ENCODE measurements around the gene RPS19BP1.

The RPS19BP1 gene, protein sequence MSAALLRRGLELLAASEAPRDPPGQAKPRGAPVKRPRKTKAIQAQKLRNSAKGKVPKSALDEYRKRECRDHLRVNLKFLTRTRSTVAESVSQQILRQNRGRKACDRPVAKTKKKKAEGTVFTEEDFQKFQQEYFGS

DNA sequence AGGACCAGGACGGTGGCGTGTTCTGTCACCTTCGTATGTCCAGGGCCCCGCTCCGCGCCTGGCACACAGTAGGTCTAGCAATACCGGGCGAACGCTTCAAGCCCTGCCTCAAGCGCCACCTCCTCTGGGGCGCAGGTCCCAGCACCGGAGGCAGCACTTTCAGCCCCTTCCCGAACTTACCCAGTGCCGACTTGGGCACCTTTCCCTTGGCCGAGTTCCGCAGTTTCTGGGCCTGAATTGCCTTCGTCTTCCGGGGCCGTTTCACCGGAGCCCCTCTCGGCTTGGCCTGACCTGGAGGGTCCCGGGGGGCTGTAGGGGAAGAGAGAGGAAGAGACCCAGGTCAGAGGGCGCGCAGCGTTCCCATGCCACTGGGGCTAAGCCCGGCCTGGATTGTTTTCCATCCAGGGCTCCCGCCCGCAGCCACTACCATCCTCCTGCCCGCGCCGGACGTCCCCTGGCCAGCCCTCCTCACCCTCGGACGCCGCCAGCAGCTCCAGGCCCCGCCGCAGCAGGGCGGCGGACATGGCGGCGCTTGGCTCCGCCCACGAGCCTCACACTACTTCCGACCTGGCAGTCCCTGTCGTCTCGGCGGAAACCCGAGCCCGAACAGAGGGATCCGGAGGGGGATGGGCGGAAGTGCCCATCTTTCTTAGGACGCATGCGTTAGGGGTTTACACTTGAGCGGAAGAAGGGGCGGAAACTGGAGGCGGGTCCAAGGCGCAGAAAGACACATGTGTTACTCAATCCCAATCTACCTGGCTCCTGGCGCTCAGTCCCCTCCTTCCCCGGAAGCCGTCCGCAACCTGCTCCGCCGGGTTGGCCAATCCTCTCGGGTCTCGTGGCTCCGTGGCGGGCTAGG is at the start of gene RPS19BP1:
RPS19BP1 (minus strand) TSS at position 534 of the 859 bp plus-strand sequence; CDS start at position 524, 10 bp downstream.
- DNase-seq (ENCODE audit: extremely low read depth, low read depth), result peak; percentile 98

DNA sequence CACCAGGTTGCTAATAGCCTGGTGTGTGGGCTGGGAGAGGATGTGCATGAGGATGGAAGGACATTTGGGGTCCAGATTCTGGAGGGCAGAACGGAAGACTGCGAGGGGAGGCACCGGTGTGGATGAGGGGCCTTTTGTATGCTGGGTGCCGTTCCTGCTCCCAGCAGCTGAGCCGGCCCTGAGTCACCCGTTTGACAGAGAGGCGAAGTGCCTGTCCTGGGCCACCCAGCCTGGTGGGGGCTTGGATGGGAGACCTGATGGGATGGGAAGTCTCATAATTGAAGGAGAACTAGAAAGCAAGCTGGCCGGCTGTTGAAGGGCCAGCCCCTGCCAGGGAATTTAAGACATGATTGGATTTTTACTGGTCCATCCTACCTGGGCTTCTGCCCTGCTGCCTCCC is 48.8 kb upstream of the RPS19BP1 start:
- no peak for DNase-seq (ENCODE audit: extremely low read depth, low read depth)
- TF ChIP-seq, protein P1, sequence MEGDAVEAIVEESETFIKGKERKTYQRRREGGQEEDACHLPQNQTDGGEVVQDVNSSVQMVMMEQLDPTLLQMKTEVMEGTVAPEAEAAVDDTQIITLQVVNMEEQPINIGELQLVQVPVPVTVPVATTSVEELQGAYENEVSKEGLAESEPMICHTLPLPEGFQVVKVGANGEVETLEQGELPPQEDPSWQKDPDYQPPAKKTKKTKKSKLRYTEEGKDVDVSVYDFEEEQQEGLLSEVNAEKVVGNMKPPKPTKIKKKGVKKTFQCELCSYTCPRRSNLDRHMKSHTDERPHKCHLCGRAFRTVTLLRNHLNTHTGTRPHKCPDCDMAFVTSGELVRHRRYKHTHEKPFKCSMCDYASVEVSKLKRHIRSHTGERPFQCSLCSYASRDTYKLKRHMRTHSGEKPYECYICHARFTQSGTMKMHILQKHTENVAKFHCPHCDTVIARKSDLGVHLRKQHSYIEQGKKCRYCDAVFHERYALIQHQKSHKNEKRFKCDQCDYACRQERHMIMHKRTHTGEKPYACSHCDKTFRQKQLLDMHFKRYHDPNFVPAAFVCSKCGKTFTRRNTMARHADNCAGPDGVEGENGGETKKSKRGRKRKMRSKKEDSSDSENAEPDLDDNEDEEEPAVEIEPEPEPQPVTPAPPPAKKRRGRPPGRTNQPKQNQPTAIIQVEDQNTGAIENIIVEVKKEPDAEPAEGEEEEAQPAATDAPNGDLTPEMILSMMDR (IDR thresholded peaks at IDR 0.05; ENCODE audit: low read depth, low read length), result no peak

More for the DNA sequence above, at the start of gene RPS19BP1:
- TF ChIP-seq, protein P1 (IDR thresholded peaks at IDR 0.05; ENCODE audit: low read depth, low read length), result no peak

DNA sequence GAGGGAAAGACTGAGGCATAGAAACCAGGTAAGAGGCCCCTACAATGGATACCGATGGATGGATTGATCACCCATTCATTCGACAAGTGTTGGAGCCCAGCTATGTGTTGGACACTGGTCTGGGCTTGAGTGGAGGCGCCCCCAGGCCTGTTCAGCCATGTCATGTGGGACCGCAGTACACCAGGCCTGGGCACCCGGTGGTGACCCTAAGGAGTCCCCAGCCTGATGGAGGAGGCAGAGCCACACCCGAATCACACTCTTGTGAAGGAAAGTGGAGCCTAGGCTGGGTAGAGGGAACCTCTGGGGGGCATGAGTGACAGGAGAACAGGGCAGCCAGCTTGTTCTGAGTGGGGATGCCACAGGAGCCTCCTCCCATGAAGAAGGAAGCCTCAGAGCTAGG is 48.2 kb upstream of the RPS19BP1 start:
- no peak for DNase-seq (ENCODE audit: extremely low read depth, low read depth)
- TF ChIP-seq, protein P1 (IDR thresholded peaks at IDR 0.05; ENCODE audit: low read depth, low read length), result no peak

DNA sequence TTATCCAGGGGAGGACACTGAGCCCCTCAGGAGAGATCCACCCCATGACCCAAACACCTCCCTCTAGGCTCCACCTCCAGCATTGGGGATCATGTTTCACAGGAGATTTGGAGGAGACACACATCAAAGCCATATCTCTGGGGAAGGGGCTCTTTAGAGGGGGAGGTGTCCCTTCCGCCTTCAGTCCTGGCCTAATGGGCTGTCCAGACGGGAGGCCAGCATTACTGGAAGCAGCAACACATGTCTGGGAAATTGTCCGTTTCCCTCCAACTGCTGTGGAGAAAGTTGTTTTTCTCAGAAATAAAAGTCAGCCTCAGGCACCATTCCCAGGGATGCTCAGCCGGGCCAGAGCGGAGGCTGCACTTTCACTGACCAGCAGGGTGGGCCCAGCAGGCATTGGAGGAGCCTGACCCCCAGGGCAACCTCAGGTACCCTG is 47.5 kb upstream of the RPS19BP1 start:
- DNase-seq (ENCODE audit: extremely low read depth, low read depth), result no peak

DNA sequence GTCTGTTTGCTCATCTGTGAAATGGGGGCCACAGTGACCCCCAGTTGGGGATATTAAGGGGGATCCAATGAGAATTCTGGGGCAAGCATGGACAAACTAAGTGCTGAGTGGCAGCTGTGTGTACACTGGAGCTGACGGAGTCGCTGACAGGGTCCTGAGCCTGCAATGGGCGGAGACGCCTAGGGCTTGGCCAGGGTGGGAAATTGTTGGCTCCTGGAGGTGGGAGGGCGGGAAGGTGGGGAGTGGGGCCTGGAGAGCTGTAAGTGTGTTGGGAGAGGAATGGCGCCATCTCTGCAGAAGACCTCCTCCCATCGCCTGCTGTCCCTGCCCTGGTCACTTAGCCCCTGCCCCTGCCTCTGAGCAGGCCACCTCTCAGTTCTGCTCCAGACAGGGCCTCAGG is 45.4 kb upstream of the RPS19BP1 start:
- DNase-seq (ENCODE audit: extremely low read depth, low read depth), result no peak
- TF ChIP-seq, protein P1 (IDR thresholded peaks at IDR 0.05; ENCODE audit: low read depth, low read length), result no peak

More for the DNA sequence above, 47.5 kb upstream of the RPS19BP1 start:
- TF ChIP-seq, protein P1 (IDR thresholded peaks at IDR 0.05; ENCODE audit: low read depth, low read length), result no peak

DNA sequence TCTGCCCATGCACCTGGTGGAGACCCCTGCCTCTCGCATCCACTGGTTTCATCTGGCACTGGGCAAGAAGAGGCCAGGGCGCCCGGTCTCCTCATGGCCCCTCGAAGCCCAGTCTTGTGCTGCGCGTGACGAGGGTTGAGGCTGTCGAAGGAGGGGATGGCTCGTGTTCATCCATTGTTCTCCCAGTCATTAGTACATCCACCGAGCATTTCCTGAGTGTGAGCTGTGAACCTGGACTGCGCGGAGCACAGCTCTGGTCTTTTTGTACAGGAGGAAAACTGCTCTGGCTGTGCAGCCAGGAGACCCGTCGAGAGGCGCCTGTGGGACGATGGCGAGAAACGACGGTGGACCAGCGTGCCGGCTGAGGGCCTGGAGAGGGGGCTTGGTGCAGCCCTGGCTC is 44.8 kb upstream of the RPS19BP1 start:
- TF ChIP-seq, protein P1 (IDR thresholded peaks at IDR 0.05; ENCODE audit: low read depth, low read length), result no peak
- no peak for DNase-seq (ENCODE audit: extremely low read depth, low read depth)

DNA sequence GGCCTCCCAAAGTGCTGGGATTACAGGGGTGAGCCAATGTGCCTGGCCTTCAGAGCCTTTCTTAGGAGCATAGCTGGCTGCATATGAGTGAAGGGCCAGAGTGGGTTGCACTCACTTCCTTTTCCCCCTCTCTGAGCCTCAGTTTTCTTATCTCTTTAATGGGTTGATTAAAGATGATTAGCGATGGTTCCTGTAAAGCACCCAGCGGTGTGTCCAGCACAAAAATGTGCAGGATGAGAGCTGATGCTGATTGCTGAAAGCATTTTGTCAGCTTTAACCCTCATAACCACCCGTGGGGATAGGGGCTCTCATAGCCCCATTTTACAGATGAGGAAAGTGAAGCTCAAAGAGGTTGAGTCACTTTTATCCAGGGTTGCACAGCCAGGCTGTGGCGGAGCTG is 43.5 kb upstream of the RPS19BP1 start:
- no peak for DNase-seq (ENCODE audit: extremely low read depth, low read depth)

More for the DNA sequence above, 43.5 kb upstream of the RPS19BP1 start:
- TF ChIP-seq, protein P1 (IDR thresholded peaks at IDR 0.05; ENCODE audit: low read depth, low read length), result no peak

Measured in AG09319 (cell line).